ENCODE measurements around the gene DHODH. TPM values are rescaled to one million over a fixed set of nuclear protein-coding genes. Genes with fewer than 3 reads are reported as not detected.

Gene DHODH
- total RNA-seq, 4 donors from 2014 or later, result 6.8 to 15.1 (median 11.9) TPM

GRCh38 chr16:72014675-72015074 is 6.1 kb downstream of the DHODH start:
- no peak for TF ChIP-seq CTCF (IDR thresholded peaks at IDR 0.05)
- DNase-seq (ENCODE audit: low spot score) (no peak), ATAC-seq (ENCODE audit: low FRiP score) (no peak)

GRCh38 chr16:72015124-72015523 is 6.6 kb downstream of the DHODH start:
- no peak for ATAC-seq (ENCODE audit: low FRiP score)
- no peak for TF ChIP-seq CTCF (IDR thresholded peaks at IDR 0.05)
- DNase-seq (ENCODE audit: low spot score), result no peak

GRCh38 chr16:72018470-72018869 is 9.9 kb downstream of the DHODH start:
- no peak for ATAC-seq (ENCODE audit: low FRiP score)
- DNase-seq (ENCODE audit: low spot score), result no peak
- no peak for TF ChIP-seq CTCF (IDR thresholded peaks at IDR 0.05)

- no peak for DNase-seq (ENCODE audit: low spot score)
- no peak for TF ChIP-seq CTCF (IDR thresholded peaks at IDR 0.05)
- no peak for ATAC-seq (ENCODE audit: low FRiP score)
These were observed 12.5 kb downstream of the DHODH start for GRCh38 chr16:72021043-72021442.

GRCh38 chr16:72022127-72022526 is 13.6 kb downstream of the DHODH start:
- TF ChIP-seq CTCF (IDR thresholded peaks at IDR 0.05), result no peak
- no peak for ATAC-seq (ENCODE audit: low FRiP score)
- DNase-seq (ENCODE audit: low spot score), result no peak

- no peak for ATAC-seq (ENCODE audit: low FRiP score)
- TF ChIP-seq CTCF (IDR thresholded peaks at IDR 0.05), result no peak
- DNase-seq (ENCODE audit: low spot score), result no peak
These were observed 15.4 kb downstream of the DHODH start for GRCh38 chr16:72023962-72024361.

- ATAC-seq (ENCODE audit: low FRiP score) (no peak), DNase-seq (ENCODE audit: low spot score) (no peak)
- no peak for TF ChIP-seq CTCF (IDR thresholded peaks at IDR 0.05)
These were observed 16.4 kb downstream of the DHODH start for GRCh38 chr16:72024862-72025382.
